Measurements from ENCODE around the gene PKP2.

PKP2 gene

DNA sequence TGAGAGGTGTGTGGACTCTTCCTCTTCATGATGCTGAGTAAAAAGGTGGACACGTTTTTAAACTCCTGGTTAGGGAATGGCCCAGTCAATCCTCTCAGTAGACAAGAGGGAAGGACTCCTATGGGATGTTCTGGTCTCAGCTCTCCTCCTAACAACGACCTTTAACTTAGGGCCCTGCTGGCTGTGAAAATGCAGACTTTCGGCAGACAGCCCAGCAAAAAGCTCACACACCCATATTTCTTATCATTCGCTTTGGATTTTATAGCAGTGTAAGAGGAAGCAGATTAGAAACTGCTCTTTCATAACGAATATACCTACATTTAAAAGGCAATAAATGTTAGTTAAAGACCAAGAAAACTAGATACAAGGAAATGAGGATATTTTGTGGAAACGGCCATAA is 122.9 kb downstream of the PKP2 start:
- DNase-seq = no peak
- peaks cover 0 to 3% of the 10 kb centered on the region in 2 donors for H3K27me3 ChIP-seq
- no peak overlapping the region for H3K4me3 ChIP-seq
- TF ChIP-seq, protein P1, sequence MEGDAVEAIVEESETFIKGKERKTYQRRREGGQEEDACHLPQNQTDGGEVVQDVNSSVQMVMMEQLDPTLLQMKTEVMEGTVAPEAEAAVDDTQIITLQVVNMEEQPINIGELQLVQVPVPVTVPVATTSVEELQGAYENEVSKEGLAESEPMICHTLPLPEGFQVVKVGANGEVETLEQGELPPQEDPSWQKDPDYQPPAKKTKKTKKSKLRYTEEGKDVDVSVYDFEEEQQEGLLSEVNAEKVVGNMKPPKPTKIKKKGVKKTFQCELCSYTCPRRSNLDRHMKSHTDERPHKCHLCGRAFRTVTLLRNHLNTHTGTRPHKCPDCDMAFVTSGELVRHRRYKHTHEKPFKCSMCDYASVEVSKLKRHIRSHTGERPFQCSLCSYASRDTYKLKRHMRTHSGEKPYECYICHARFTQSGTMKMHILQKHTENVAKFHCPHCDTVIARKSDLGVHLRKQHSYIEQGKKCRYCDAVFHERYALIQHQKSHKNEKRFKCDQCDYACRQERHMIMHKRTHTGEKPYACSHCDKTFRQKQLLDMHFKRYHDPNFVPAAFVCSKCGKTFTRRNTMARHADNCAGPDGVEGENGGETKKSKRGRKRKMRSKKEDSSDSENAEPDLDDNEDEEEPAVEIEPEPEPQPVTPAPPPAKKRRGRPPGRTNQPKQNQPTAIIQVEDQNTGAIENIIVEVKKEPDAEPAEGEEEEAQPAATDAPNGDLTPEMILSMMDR (IDR thresholded peaks at IDR 0.05) = no peak
- intact Hi-C loops (cut with DNase I; ENCODE audit: low total_unique reads) = no loop called here
- no peaks in the 10 kb centered on the region for H3K4me1 ChIP-seq
- H3K27ac ChIP-seq = no peak overlapping the region
- H3K36me3 ChIP-seq = no peaks in the 10 kb centered on the region
- H3K9me3 ChIP-seq = no peaks in the 10 kb centered on the region

DNA sequence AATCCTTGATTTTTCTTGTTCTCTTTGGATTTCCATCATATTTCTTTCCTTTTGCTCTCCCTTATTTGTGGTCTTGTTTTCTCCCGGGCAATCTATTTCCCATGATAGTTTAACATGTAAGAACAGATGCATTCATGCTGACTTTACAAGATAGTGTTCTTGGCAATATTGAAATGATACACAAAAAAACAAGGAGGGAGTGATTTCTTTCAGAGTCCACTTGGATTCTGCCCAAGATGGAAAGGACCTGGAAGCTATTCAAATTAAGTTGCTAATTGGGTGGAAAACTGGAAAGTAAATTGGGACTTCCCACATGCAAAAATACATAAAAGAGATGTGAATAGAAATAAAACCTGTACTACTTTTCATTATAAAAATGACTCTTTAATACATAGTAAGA is 126.4 kb downstream of the PKP2 start:
- DNase-seq = no peak
- Histone ChIP-seq H3K27me3 (peaks cover 0 to under 1% of the 10 kb centered on the region in 2 donors), H3K36me3 (no peaks in the 10 kb centered on the region), H3K27ac (no peak overlapping the region), H3K9me3 (no peaks in the 10 kb centered on the region), H3K4me3 (no peak overlapping the region), H3K4me1 (no peaks in the 10 kb centered on the region)
- intact Hi-C loops (cut with DNase I; ENCODE audit: low total_unique reads) = no loop called here
- TF ChIP-seq, protein P1 (IDR thresholded peaks at IDR 0.05) = no peak

DNA sequence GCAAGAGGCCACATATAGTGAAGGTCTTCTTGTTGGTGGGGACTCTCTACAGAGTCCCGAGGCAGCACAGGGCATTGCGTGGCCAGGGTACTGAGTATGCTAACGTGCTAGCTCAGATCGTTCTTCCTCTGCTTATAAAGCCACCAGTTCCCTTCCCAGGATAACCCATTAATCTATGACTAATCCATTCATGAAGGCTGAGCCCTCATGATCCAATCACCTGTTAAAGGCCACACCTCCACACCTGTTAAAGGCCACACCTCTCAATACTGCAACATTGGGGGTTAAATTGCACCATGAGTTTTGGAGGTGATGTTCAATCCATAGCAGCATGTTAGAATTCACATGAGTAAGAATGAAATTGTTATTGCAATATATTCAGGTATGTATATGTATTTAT is 128.1 kb downstream of the PKP2 start:
- intact Hi-C loops (cut with DNase I; ENCODE audit: low total_unique reads) = no loop called here
- TF ChIP-seq, protein P1 (IDR thresholded peaks at IDR 0.05) = no peak
- no peaks in the 10 kb centered on the region for H3K9me3 ChIP-seq
- no peak overlapping the region for H3K27ac ChIP-seq
- DNase-seq = no peak
- H3K36me3 ChIP-seq = no peaks in the 10 kb centered on the region
- H3K4me1 ChIP-seq = no peaks in the 10 kb centered on the region
- no peaks in the 10 kb centered on the region for H3K27me3 ChIP-seq
- H3K4me3 ChIP-seq = no peak overlapping the region

DNA sequence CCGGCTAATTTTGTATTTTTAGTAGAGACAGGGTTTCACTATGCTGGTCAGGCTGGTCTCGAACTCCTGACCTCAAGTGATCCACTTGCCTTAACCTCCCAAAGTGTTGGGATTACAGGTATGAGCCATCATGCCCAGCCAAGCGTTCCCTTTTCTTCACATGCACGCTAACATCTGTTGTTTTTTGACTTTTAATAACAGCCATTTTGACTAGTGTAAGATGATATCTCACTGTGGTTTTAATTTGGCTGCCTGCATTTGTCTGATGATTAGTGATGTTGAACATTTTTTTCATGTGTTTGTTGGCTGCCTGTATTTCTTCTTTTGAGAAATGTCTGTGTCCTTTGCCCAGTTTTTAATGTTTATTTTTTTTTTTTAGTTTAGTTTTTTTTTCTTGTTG is 130.7 kb downstream of the PKP2 start:
- H3K9me3 ChIP-seq = no peaks in the 10 kb centered on the region
- H3K27ac ChIP-seq = no peak overlapping the region
- intact Hi-C loops (cut with DNase I; ENCODE audit: low total_unique reads) = no loop called here
- H3K4me3 ChIP-seq = no peak overlapping the region
- TF ChIP-seq, protein P1 (IDR thresholded peaks at IDR 0.05) = no peak
- no peaks in the 10 kb centered on the region for H3K36me3 ChIP-seq
- H3K4me1 ChIP-seq = no peaks in the 10 kb centered on the region
- H3K27me3 ChIP-seq = peaks cover 0 to 2% of the 10 kb centered on the region in 2 donors
- no peak for DNase-seq

DNA sequence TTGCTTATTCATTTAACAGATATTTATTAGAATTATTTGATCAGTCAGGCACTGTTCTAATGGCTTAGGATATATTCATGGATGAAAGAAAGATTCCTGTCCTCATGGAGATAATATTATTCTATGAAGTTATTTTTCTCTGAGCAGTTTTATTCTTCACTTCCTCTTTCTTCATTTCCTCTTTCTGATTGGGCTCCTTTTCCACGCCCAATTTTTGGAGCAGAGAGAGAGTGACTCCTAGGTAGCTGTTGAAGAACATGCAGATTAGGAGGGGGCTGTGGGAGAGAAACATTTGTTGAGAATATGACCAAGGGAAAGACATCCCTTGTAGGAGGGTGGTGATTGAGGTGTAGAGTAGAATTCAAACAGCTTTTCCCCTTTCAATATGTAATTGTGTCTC is 134.9 kb downstream of the PKP2 start:
- TF ChIP-seq, protein P1 (IDR thresholded peaks at IDR 0.05) = no peak
- Histone ChIP-seq H3K4me1 (no peaks in the 10 kb centered on the region), H3K9me3 (no peaks in the 10 kb centered on the region), H3K27me3 (peaks cover 0 to 2% of the 10 kb centered on the region in 2 donors), H3K4me3 (no peak overlapping the region), H3K36me3 (no peaks in the 10 kb centered on the region), H3K27ac (no peak overlapping the region)
- intact Hi-C loops (cut with DNase I; ENCODE audit: low total_unique reads) = no loop called here
- no peak for DNase-seq

DNA sequence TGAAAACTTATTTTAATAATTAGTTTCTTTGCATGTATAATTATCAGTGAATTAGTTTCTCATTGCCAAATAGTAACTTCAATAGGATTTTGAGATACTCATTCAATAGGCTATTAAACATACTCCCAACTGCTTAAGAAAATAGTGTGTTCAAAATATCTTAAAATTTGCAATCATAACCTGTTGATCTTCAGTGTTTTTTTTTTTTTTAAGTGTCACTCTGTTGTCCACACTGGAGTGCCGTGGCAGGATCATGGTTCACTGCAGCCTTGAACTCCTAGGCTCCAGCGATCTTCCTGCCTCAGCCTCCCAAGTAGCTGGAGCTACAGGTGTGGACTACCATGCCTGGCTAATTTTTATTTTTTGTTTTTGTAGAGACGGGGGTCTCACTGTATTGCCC is 139.4 kb downstream of the PKP2 start:
- intact Hi-C loops (cut with DNase I; ENCODE audit: low total_unique reads) = no loop called here
- no peak overlapping the region for H3K27ac ChIP-seq
- TF ChIP-seq, protein P1 (IDR thresholded peaks at IDR 0.05) = no peak
- H3K27me3 ChIP-seq = peaks cover 0 to 2% of the 10 kb centered on the region in 2 donors
- no peak overlapping the region for H3K4me3 ChIP-seq
- H3K36me3 ChIP-seq = peaks cover 5 to 10% (median 7%) of the 10 kb centered on the region in 3 donors
- H3K9me3 ChIP-seq = no peaks in the 10 kb centered on the region
- H3K4me1 ChIP-seq = peaks cover 0 to 18% (median 10%) of the 10 kb centered on the region in 4 donors
- no peak for DNase-seq

Measured in tibial artery (tissue), 4 donors.